Suprapubic skin (tissue), 4 donors: ENCODE results near the gene DCLK2. TPM values are rescaled to one million over a fixed set of nuclear protein-coding genes. Genes with fewer than 3 reads are reported as not detected.

Source experiments
- DNase-seq, 2 donors: peaks; one replicate each; pipeline ENCODE4 v3.0.0-alpha.2; 2019; ENCODE audit warnings: low spot score in 2 of 2
- H3K27ac ChIP-seq: fragments of 200-600 bp; sonication (generic); one replicate; pipeline ENCODE4 v1.5.1; 2019
- H3K27me3 ChIP-seq: fragments of 200-600 bp; sonication (generic); one replicate; pipeline ENCODE4 v1.5.1; 2019
- H3K36me3 ChIP-seq: fragments of 200-600 bp; sonication (generic); one replicate; pipeline ENCODE4 v1.5.1; 2019
- H3K4me1 ChIP-seq: fragments of 200-600 bp; sonication (generic); one replicate; pipeline ENCODE4 v1.5.1; 2019
- H3K4me3 ChIP-seq: fragments of 200-600 bp; sonication (generic); one replicate; pipeline ENCODE4 v1.5.1; 2019; ENCODE audit warnings: mild to moderate bottlenecking
- H3K9me3 ChIP-seq: fragments of 200-600 bp; sonication (generic); one replicate; pipeline ENCODE4 v1.5.1; 2019
- EP300 ChIP-seq: sonication (generic); formaldehyde crosslinking; IDR thresholded peaks from one replicate; pipeline ENCODE4 v1.6.1; 2017; ENCODE audit warnings: antibody characterized with exemption
- POLR2A ChIP-seq, 2 donors: fragments of 450-650 bp; IDR thresholded peaks; one replicate each; pipeline ENCODE4 v1.6.1; 2017; ENCODE audit warnings: antibody characterized with exemption in 2 of 2, mild to moderate bottlenecking in 2 of 2, moderate library complexity in 2 of 2
- POLR2AphosphoS5 ChIP-seq, 3 donors: sonication (generic); formaldehyde crosslinking; IDR thresholded peaks; one replicate each; pipeline ENCODE4 v1.6.1; 2017; ENCODE audit warnings: antibody characterized with exemption in 3 of 3
- WGBS: methylation state at CpG from one replicate; pipeline ENCODE4 v1.1.5; 2018; 5-methylcytosine and 5-hydroxymethylcytosine counted together
- total RNA-seq, 4 donors: library from RNA; depleted of rRNA; stranded (reverse); fragments of >200 nt; gene quantifications; one replicate each; pipeline ENCODE4 v1.1.0, GENCODE V29; 2016
- TF ChIP-seq, protein P1 (sequence below), 2 donors: fragments of 200-600 bp in 1 of 2; fragments of 450-650 bp in 1 of 2; sonication (generic) in 1 of 2; IDR thresholded peaks; one replicate each; pipeline ENCODE4 v1.5.1; 2016 to 2019; ENCODE audit warnings: antibody characterized with exemption in 2 of 2, mild to moderate bottlenecking in 1 of 2, moderate library complexity in 1 of 2

Gene DCLK2
- total RNA-seq, 4 donors from 2014 or later = 0.57 to 3.6 (median 1.9) TPM

DNA sequence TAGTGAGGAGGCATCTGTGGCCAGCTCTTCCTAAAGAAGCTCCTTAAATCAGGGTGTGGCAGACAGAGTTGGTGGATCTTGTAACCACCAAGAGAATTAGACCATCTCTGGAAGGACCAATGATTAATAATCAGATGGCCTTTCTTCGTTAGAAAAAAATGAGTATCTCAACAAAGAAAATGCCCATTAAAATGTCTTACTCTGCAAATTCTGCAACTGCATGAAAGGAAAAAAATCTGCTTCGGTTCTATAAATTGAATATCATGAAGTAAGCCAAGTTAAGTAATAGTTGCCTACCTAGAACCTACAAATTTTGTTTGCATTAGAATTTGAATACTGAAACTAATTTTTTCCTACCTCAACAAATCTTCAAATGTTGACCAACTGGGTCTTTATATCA is 4.2 kb upstream of the DCLK2 start:
- no peaks in the 10 kb centered on the region for H3K9me3 ChIP-seq
- DNase-seq = no peak
- H3K4me1 ChIP-seq = peaks cover 5% of the 10 kb centered on the region
- WGBS = 91% methylated on average over 2 of the region's 2 CpGs
- no peak overlapping the region for H3K4me3 ChIP-seq
- no peak overlapping the region for H3K27ac ChIP-seq
- TF ChIP-seq POLR2AphosphoS5 (IDR thresholded peaks at IDR 0.05) = no peak
- no peak for TF ChIP-seq POLR2A (IDR thresholded peaks at IDR 0.05)
- no peak for TF ChIP-seq EP300
- TF ChIP-seq, protein P1, sequence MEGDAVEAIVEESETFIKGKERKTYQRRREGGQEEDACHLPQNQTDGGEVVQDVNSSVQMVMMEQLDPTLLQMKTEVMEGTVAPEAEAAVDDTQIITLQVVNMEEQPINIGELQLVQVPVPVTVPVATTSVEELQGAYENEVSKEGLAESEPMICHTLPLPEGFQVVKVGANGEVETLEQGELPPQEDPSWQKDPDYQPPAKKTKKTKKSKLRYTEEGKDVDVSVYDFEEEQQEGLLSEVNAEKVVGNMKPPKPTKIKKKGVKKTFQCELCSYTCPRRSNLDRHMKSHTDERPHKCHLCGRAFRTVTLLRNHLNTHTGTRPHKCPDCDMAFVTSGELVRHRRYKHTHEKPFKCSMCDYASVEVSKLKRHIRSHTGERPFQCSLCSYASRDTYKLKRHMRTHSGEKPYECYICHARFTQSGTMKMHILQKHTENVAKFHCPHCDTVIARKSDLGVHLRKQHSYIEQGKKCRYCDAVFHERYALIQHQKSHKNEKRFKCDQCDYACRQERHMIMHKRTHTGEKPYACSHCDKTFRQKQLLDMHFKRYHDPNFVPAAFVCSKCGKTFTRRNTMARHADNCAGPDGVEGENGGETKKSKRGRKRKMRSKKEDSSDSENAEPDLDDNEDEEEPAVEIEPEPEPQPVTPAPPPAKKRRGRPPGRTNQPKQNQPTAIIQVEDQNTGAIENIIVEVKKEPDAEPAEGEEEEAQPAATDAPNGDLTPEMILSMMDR (IDR thresholded peaks at IDR 0.05) = no peak
- H3K27me3 ChIP-seq = no peaks in the 10 kb centered on the region
- H3K36me3 ChIP-seq = no peaks in the 10 kb centered on the region

GRCh38 chr4:150078579-150079080 is 385 bp downstream of the DCLK2 start:
- H3K4me3 ChIP-seq = peak overlapping the region; percentile 65
- TF ChIP-seq, protein P1 (IDR thresholded peaks at IDR 0.05) = no peak
- no peak for TF ChIP-seq POLR2AphosphoS5 (IDR thresholded peaks at IDR 0.05)
- TF ChIP-seq EP300 = no peak
- TF ChIP-seq POLR2A (IDR thresholded peaks at IDR 0.05) = peak in 1 of 2 donors; percentile 0
- WGBS = 0% methylated on average over 3 of the region's 59 CpGs
- H3K27me3 ChIP-seq = no peaks in the 10 kb centered on the region
- no peaks in the 10 kb centered on the region for H3K9me3 ChIP-seq
- peak; percentile 68 to 82 for DNase-seq
- H3K36me3 ChIP-seq = no peaks in the 10 kb centered on the region
- peaks cover 8% of the 10 kb centered on the region for H3K4me1 ChIP-seq
- peak overlapping the region; percentile 76 for H3K27ac ChIP-seq

DNA sequence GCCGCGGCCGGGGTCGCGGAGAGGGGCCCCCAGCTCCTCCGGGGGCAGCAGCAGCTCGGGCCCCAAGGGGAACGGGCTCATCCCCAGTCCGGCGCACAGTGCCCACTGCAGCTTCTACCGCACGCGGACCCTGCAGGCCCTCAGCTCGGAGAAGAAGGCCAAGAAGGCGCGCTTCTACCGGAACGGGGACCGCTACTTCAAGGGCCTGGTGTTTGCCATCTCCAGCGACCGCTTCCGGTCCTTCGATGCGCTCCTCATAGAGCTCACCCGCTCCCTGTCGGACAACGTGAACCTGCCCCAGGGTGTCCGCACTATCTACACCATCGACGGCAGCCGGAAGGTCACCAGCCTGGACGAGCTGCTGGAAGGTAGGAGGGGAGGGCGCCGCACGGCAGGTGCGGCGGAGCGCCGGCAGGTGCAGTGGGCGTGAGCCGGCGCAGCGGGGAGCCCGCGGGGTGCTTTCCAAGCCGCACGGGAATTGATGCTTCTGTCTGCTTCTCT is 886 bp downstream of the DCLK2 start:
- Histone ChIP-seq H3K36me3 (no peaks in the 10 kb centered on the region), H3K27me3 (no peaks in the 10 kb centered on the region), H3K27ac (peak overlapping the region; percentile 76), H3K4me1 (peaks cover 8% of the 10 kb centered on the region), H3K4me3 (peak overlapping the region; percentile 65), H3K9me3 (no peaks in the 10 kb centered on the region)
- TF ChIP-seq, protein P1 (IDR thresholded peaks at IDR 0.05) = no peak
- TF ChIP-seq EP300 (no peak), POLR2A (IDR thresholded peaks at IDR 0.05) (no peak), POLR2AphosphoS5 (IDR thresholded peaks at IDR 0.05) (no peak)
- WGBS = 0% methylated on average over 12 of the region's 47 CpGs
- DNase-seq = peak in 1 of 2 donors; percentile 68

- no peak for DNase-seq
- Histone ChIP-seq H3K4me1 (peaks cover 8% of the 10 kb centered on the region), H3K9me3 (no peaks in the 10 kb centered on the region), H3K27ac (no peak overlapping the region), H3K4me3 (no peak overlapping the region), H3K27me3 (no peaks in the 10 kb centered on the region), H3K36me3 (no peaks in the 10 kb centered on the region)
- TF ChIP-seq POLR2AphosphoS5 (IDR thresholded peaks at IDR 0.05) (no peak), POLR2A (IDR thresholded peaks at IDR 0.05) (no peak), EP300 (no peak)
- TF ChIP-seq, protein P1 (IDR thresholded peaks at IDR 0.05) = no peak
- 66% methylated on average over 5 of the region's 5 CpGs for WGBS
These were observed 2.1 kb downstream of the DCLK2 start for GRCh38 chr4:150080337-150080736.

GRCh38 chr4:150080875-150081274 is 2.6 kb downstream of the DCLK2 start:
- Histone ChIP-seq H3K4me1 (peaks cover 8% of the 10 kb centered on the region), H3K4me3 (no peak overlapping the region), H3K27ac (no peak overlapping the region), H3K9me3 (no peaks in the 10 kb centered on the region), H3K36me3 (no peaks in the 10 kb centered on the region), H3K27me3 (no peaks in the 10 kb centered on the region)
- DNase-seq = no peak
- TF ChIP-seq POLR2A (IDR thresholded peaks at IDR 0.05) (no peak), POLR2AphosphoS5 (IDR thresholded peaks at IDR 0.05) (no peak), EP300 (no peak)
- TF ChIP-seq, protein P1 (IDR thresholded peaks at IDR 0.05) = no peak
- WGBS = 56% methylated on average over 1 of the region's 1 CpG
